Fibroblast of lung (primary cell): ENCODE data around the gene AMIGO1.

ENCODE experiments used
- CTCF ChIP-seq, 2 donors: IDR thresholded peaks in 1 of 2; conservative IDR thresholded peaks in 1 of 2; 1 replicate in 1 of 2; 2 replicates in 1 of 2; pipeline ENCODE4 v1.5.1; 2011 to 2012; ENCODE audit warnings: low read length in 2 of 2, control low read depth in 1 of 2, inconsistent platforms in 1 of 2, low read depth in 1 of 2, mild to moderate bottlenecking in 1 of 2
- EZH2 ChIP-seq: IDR thresholded peaks from 2 replicates; pipeline ENCODE4 v1.5.1; 2012; ENCODE audit warnings: low read length, control low read depth, mild to moderate bottlenecking; ENCODE audit errors: missing control alignments

- TF ChIP-seq CTCF (conservative IDR thresholded peaks at IDR 0.05 in 1 of 2, IDR thresholded peaks at IDR 0.05 in 1 of 2; ENCODE audit: low read depth in 1 of 2, low read length in 2 of 2) = no peak
- TF ChIP-seq EZH2 = no peak
Measured at GRCh38 chr1:109503935-109504334, 5.6 kb downstream of the AMIGO1 start.
